Activated T-cell treated with anti-CD3 and anti-CD28 coated beads, Interleukin-2, amount 50 U/mL, for 24 hours (primary cell): Measurements from ENCODE around the gene DMD.
"Not testable (repeated sequence)": the region's sequence is repeated elsewhere in the genome, so short reads cannot be mapped to it uniquely, and the experiment has no call there.

Source experiments
- DNase-seq: peaks from one replicate; pipeline ENCODE4 v3.0.0-alpha.2; 2020
- H3K27ac Mint-ChIP-seq: 2 replicates; pipeline ENCODE4 v1.8.0; 2020; ENCODE audit warnings: mild to moderate bottlenecking, mixed read lengths
- H3K27me3 Mint-ChIP-seq: 2 replicates; pipeline ENCODE4 v1.8.0; 2020; ENCODE audit warnings: mixed read lengths
- H3K36me3 Mint-ChIP-seq: 2 replicates; pipeline ENCODE4 v1.8.0; 2020; ENCODE audit warnings: low read depth, mixed read lengths
- H3K4me1 Mint-ChIP-seq: 2 replicates; pipeline ENCODE4 v1.8.0; 2020; ENCODE audit warnings: low read depth, mixed read lengths
- H3K4me3 Mint-ChIP-seq: 2 replicates; pipeline ENCODE4 v1.8.0; 2020; ENCODE audit warnings: mild to moderate bottlenecking, moderate library complexity, mixed read lengths
- H3K9me3 Mint-ChIP-seq: 2 replicates; pipeline ENCODE4 v1.8.0; 2020; ENCODE audit warnings: mixed read lengths

Gene DMD

DNA sequence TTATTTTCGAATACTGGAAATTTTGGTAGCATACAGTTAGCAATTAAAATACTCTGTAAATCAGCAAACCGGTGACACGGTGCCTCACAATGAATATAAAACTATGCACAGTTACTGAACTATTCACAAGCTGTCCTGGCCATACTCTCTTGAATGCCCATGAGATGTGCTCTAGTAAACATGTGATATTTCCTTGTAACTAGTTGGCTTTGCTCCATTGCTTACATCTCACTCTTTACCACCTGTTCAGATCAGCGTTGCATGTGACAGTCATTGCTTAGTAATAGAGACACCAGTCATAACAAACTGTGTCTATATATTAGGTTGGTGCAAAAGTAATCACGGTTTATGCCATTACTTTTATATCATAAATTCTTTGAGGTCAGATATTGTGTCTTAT lies 1241.6 kb downstream of the DMD start:
- Mint-ChIP-seq H3K9me3 (no peaks in the 10 kb centered on the region), H3K36me3 (no peaks in the 10 kb centered on the region), H3K27ac (no peak overlapping the region)

DNA sequence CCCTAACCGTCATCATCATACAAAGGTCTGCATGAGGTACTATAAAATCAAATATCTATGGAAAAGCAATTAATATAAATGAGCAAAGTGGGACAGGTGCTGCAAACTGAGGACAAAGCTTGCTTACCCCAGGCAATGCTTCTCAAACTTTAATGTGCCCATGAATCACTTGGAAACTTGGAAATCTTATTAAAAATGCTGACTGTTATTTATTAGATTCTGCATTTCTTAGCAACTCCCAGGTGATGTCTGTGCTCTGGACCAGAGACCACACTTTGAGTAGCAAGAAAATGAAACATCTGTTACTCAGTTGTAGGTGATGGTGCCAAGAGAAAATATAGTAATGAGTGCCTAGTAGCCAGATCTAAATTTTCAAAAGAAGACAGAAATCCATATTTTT lies 1249.1 kb downstream of the DMD start:
- no peaks in the 10 kb centered on the region for H3K9me3 Mint-ChIP-seq
- no peak overlapping the region for H3K27ac Mint-ChIP-seq
- H3K27me3 Mint-ChIP-seq = peaks cover 13% of the 10 kb centered on the region
- no peaks in the 10 kb centered on the region for H3K4me1 Mint-ChIP-seq
- H3K36me3 Mint-ChIP-seq = no peaks in the 10 kb centered on the region
- no peak for DNase-seq
- H3K4me3 Mint-ChIP-seq = no peak overlapping the region

More for the DNA sequence above, 1241.6 kb downstream of the DMD start:
- Mint-ChIP-seq H3K4me3 (no peak overlapping the region), H3K27me3 (peaks cover 7% of the 10 kb centered on the region), H3K4me1 (no peaks in the 10 kb centered on the region)
- DNase-seq = no peak

DNA sequence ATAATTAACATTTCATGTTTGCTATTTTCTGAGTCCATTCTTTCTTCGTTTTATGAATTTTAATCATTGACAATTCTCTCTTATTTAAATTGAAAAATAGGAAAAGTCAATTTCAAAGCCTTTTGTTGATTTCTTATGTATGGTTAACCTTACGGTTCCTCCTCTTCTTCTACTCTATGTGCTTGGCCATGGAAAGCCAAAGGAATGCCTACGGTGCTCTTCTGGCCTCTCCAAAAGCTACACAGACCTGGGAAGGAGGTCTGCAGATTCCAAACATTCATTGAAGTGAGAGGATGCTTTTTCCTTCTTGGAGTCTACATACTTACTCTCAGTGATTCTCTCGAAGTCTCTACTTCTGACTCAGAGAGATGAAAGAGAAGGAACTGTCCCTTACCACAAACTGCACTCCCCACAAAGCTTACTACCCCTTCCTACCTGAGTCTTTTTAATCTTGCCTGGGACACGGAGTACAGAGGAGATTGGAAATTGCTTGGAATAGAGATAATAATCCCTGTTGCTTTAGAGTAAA lies 1276.4 kb downstream of the DMD start:
- Mint-ChIP-seq H3K4me1 (no peaks in the 10 kb centered on the region), H3K27me3 (no peaks in the 10 kb centered on the region), H3K27ac (no peak overlapping the region), H3K4me3 (no peak overlapping the region), H3K9me3 (no peaks in the 10 kb centered on the region), H3K36me3 (no peaks in the 10 kb centered on the region)
- no peak for DNase-seq

- H3K9me3 Mint-ChIP-seq = no peaks in the 10 kb centered on the region
- H3K36me3 Mint-ChIP-seq = no peaks in the 10 kb centered on the region
- no peaks in the 10 kb centered on the region for H3K4me1 Mint-ChIP-seq
- no peak overlapping the region for H3K4me3 Mint-ChIP-seq
- no peaks in the 10 kb centered on the region for H3K27me3 Mint-ChIP-seq
- no peak overlapping the region for H3K27ac Mint-ChIP-seq
- DNase-seq = no peak
These were observed 1277.3 kb downstream of the DMD start for GRCh38 chrX:31934015-31934414.

GRCh38 chrX:31932769-31933168 lies 1278.6 kb downstream of the DMD start:
- Mint-ChIP-seq H3K4me1 (no peaks in the 10 kb centered on the region), H3K27ac (no peak overlapping the region), H3K36me3 (no peaks in the 10 kb centered on the region), H3K4me3 (no peak overlapping the region), H3K27me3 (no peaks in the 10 kb centered on the region), H3K9me3 (no peaks in the 10 kb centered on the region)
- DNase-seq = no peak

DNA sequence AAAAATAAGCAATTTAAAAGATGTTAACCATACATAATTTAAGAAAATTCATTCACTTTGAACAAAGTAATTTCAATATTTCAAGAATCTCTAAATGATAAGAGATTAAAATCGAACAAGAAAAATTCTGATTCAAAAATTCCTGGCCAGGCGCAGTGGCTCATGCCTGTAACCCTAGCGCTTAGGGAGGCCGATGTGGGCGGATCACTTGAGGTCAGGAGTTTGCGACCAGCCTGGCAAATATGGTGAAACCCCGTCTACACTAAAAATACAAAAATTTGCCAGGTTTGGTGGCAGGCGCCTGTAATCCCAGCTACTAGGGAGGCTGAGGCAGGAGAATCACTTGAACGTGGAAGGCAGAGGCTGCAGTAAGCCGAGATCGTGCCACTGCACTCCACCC lies 1279.0 kb downstream of the DMD start:
- not testable (repeated sequence) for H3K36me3 Mint-ChIP-seq, DNase-seq, H3K27me3 Mint-ChIP-seq, H3K4me1 Mint-ChIP-seq, H3K4me3 Mint-ChIP-seq, H3K27ac Mint-ChIP-seq, H3K9me3 Mint-ChIP-seq

DNA sequence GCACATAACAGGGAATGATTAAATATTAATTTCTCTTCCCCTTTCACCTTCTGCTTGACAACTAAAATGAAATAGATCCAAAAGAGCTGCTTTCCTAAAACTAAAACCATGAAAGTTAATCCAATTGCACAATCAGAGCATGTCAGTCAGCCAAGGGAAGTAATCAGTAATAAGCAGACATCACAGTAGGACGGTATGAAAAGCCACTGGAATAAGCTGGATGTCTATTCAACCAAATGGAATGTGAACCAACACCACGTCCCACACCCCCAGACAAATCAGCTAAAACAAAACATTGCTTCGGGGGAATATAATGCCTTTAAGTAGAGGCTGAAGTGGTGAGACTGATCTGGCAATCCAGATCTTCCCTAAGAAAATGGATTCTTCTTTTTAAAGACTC lies 1280.1 kb downstream of the DMD start:
- no peaks in the 10 kb centered on the region for H3K27me3 Mint-ChIP-seq
- no peak for DNase-seq

GRCh38 chrX:31929366-31929765 lies 1282.0 kb downstream of the DMD start:
- DNase-seq = no peak
- Mint-ChIP-seq H3K4me3 (no peak overlapping the region), H3K27ac (no peak overlapping the region), H3K9me3 (no peaks in the 10 kb centered on the region), H3K36me3 (no peaks in the 10 kb centered on the region), H3K27me3 (peaks cover 4% of the 10 kb centered on the region), H3K4me1 (no peaks in the 10 kb centered on the region)

More for the DNA sequence above, 1280.1 kb downstream of the DMD start:
- H3K27ac Mint-ChIP-seq = no peak overlapping the region
- no peaks in the 10 kb centered on the region for H3K4me1 Mint-ChIP-seq
- H3K36me3 Mint-ChIP-seq = no peaks in the 10 kb centered on the region
- no peak overlapping the region for H3K4me3 Mint-ChIP-seq
- H3K9me3 Mint-ChIP-seq = no peaks in the 10 kb centered on the region

GRCh38 chrX:31921236-31921635 lies 1290.1 kb downstream of the DMD start:
- Mint-ChIP-seq H3K27me3 (peaks cover 16% of the 10 kb centered on the region), H3K36me3 (no peaks in the 10 kb centered on the region), H3K4me1 (no peaks in the 10 kb centered on the region), H3K9me3 (no peaks in the 10 kb centered on the region), H3K27ac (no peak overlapping the region), H3K4me3 (no peak overlapping the region)
- DNase-seq = no peak

DNA sequence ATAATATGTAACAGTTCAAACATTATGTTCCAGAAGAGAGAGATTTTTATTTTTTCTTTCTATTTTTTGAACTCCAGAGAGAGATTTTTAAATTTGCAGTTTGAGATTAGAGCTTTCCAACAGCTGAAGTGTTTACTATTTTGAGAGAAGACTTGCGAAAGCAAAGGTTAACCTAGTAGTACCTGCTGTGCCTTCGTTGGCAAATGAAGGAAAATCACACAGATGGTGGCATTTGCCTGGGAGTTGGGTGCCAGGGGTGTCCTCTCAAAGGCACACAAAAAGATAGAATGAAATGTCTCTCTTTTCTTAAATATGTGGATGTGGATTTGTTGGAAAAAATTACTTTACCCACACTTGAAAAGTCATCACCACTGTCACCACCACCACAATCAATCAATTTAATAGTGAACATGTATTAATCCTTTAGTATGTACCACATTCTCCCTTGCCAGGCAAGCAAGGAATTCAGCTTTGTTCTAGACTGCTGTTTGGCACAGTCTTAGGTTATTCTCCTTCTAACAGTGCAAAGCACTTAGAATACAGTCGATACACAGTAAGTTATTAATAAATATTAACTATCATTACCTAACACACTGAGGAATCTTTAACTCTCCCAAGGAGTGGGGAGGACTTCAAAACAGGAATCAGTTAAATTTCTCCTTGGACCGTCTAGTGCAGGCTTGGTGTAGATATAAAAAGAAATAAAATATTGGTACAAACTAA lies 1301.3 kb downstream of the DMD start:
- Mint-ChIP-seq H3K4me1 (no peaks in the 10 kb centered on the region), H3K9me3 (peaks cover 11% of the 10 kb centered on the region), H3K27me3 (peaks cover 14% of the 10 kb centered on the region), H3K36me3 (no peaks in the 10 kb centered on the region), H3K4me3 (no peak overlapping the region), H3K27ac (no peak overlapping the region)
- DNase-seq = no peak

- no peak for DNase-seq
- Mint-ChIP-seq H3K27me3 (no peaks in the 10 kb centered on the region), H3K4me1 (no peaks in the 10 kb centered on the region), H3K27ac (no peak overlapping the region), H3K4me3 (no peak overlapping the region), H3K36me3 (no peaks in the 10 kb centered on the region), H3K9me3 (peaks cover 4% of the 10 kb centered on the region)
These were observed 1317.2 kb downstream of the DMD start for GRCh38 chrX:31894152-31894551.

GRCh38 chrX:31893525-31893924 lies 1317.8 kb downstream of the DMD start:
- Mint-ChIP-seq H3K36me3 (no peaks in the 10 kb centered on the region), H3K9me3 (peaks cover 4% of the 10 kb centered on the region), H3K4me1 (no peaks in the 10 kb centered on the region), H3K27me3 (no peaks in the 10 kb centered on the region), H3K4me3 (no peak overlapping the region), H3K27ac (no peak overlapping the region)
- DNase-seq = no peak

GRCh38 chrX:31889088-31889487 lies 1322.3 kb downstream of the DMD start:
- Mint-ChIP-seq H3K9me3 (no peaks in the 10 kb centered on the region), H3K36me3 (no peaks in the 10 kb centered on the region), H3K4me1 (no peaks in the 10 kb centered on the region), H3K27ac (no peak overlapping the region), H3K27me3 (no peaks in the 10 kb centered on the region), H3K4me3 (no peak overlapping the region)
- no peak for DNase-seq

- Mint-ChIP-seq H3K36me3 (no peaks in the 10 kb centered on the region), H3K9me3 (no peaks in the 10 kb centered on the region), H3K27me3 (no peaks in the 10 kb centered on the region), H3K4me1 (no peaks in the 10 kb centered on the region), H3K4me3 (no peak overlapping the region), H3K27ac (no peak overlapping the region)
- DNase-seq = no peak
These were observed 1326.8 kb downstream of the DMD start for GRCh38 chrX:31884535-31884934.

DNA sequence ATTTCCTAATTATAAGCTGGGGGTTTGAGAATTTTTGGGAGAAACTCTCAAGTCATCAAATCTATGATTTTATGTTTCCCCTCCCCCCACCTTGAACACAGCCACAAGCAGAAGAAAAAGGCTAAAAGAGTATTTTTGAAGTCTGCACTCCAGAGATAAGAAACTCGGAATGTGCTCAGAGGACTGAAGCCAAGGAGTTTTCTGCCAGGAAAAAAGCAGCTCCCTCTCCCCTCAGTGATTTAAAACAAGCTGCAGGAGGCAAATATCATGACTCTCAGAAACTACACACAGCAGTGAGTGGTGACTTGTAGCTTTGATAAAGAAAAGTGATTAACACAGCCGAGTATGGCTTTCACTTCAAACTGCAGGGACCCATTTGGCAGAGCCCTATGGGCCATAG lies 1339.3 kb downstream of the DMD start:
- DNase-seq = no peak
- H3K9me3 Mint-ChIP-seq = no peaks in the 10 kb centered on the region
- H3K4me1 Mint-ChIP-seq = no peaks in the 10 kb centered on the region
- no peak overlapping the region for H3K4me3 Mint-ChIP-seq
- H3K36me3 Mint-ChIP-seq = no peaks in the 10 kb centered on the region
- H3K27ac Mint-ChIP-seq = no peak overlapping the region
- H3K27me3 Mint-ChIP-seq = peaks cover 10% of the 10 kb centered on the region

DNA sequence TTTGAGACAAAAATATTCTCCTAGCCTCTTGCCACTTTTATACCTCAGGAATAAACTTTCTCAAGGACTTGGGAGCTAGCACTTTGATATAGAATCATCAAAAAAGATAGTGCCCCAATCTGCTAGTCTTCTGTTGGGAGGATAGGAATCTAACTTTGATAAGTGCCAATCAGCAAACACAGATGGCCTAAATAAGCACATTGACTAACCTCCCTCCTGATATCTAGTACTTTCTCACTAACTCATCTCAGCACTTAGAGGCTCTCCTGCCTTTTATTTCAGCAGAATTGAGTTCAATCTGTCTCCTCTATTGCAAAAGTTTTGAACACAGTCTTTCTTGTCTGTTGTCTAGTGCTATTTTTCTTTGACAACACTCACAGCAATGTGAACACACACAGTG lies 1341.1 kb downstream of the DMD start:
- Mint-ChIP-seq H3K27me3 (peaks cover 10% of the 10 kb centered on the region), H3K27ac (no peak overlapping the region), H3K4me3 (no peak overlapping the region), H3K9me3 (no peaks in the 10 kb centered on the region), H3K36me3 (no peaks in the 10 kb centered on the region), H3K4me1 (no peaks in the 10 kb centered on the region)
- DNase-seq = no peak
